Mucosa of descending colon (tissue), 3 donors: ENCODE data around the gene DCLK1. TPM values are rescaled to one million over a fixed set of nuclear protein-coding genes. Genes with fewer than 3 reads are reported as not detected.

ENCODE experiments used
- ATAC-seq: fragments of 200-7000 bp; cut with Tn5 transposase; one replicate; pipeline ENCODE4 v1.9.1; 2020; ENCODE audit warnings: mild to moderate bottlenecking, moderate library complexity
- DNase-seq, 3 donors: peaks; one replicate each; pipeline ENCODE4 v3.0.0-alpha.2; 2020
- H3K36me3 ChIP-seq: fragments of 200-600 bp; one replicate; pipeline ENCODE4 v1.8.0; 2021; ENCODE audit warnings: low read depth, mild to moderate bottlenecking
- H3K4me1 ChIP-seq: fragments of 200-600 bp; one replicate; pipeline ENCODE4 v1.8.0; 2021; ENCODE audit warnings: low read depth, mild to moderate bottlenecking
- H3K4me3 ChIP-seq: fragments of 200-600 bp; one replicate; pipeline ENCODE4 v1.8.0; 2021; ENCODE audit warnings: mild to moderate bottlenecking
- H3K9me3 ChIP-seq: fragments of 200-600 bp; one replicate; pipeline ENCODE4 v1.8.0; 2021; ENCODE audit warnings: mild to moderate bottlenecking
- intact Hi-C, 2 donors: fragments of 100-400 bp; cut with DNase I in 1 of 2; cut with micrococcal nuclease in 1 of 2; formaldehyde crosslinking; loops; one replicate each; pipeline versions ENCODE4 v1.11.0 to v1.11.1; 2022; cut with DNase I, micrococcal nuclease
- total RNA-seq, 3 donors: library from RNA; stranded (reverse); fragmentation: NEBNext Ultra II Directional in 2 of 3; extraction: Animal tissue kit (Norgen Biotek cat#: 25700) in 2 of 3; gene quantifications; one replicate each; pipeline versions ENCODE4 v1.2.1 to v1.2.4, GENCODE V29; 2021 to 2023
- TF ChIP-seq, protein P1 (sequence below): fragments of 200-600 bp; IDR thresholded peaks from one replicate; pipeline ENCODE4 v1.8.0; 2022; ENCODE audit warnings: antibody characterized with exemption, mild to moderate bottlenecking
- donor health status: DM: no; HTN: no; CAD: no; lungs with moderate emphysema.
- donor health status: DM: no; HTN: no; CAD: no.
- donor health status: DM: no; HTN: yes; CAD: no.

DCLK1 gene
- total RNA-seq, 3 donors from 2014 or later, result 2.6 to 17.9 (median 12.7) TPM

DNA sequence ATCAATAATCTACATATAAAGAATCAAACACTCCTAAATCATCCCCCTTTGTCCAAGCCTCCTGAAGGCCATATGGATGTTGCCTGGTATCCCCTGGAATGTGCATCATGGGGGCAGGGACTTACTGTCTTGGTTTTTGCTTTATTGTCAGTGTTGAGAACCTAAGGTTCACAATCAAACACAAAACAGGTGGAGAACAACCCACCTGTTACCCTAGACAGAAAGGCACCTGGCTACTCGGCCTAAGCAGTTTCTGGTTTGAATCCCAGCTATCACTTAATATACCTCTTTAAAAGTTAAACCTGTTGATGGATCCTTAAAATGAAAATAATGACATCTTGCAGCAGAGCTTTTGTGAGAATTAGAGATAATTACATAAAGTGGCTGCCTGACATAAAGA lies 68.9 kb downstream of the DCLK1 start:
- no peaks in the 10 kb centered on the region for H3K36me3 ChIP-seq
- no peak overlapping the region for H3K4me3 ChIP-seq
- no peaks in the 10 kb centered on the region for H3K9me3 ChIP-seq
- no peak for ATAC-seq
- no peaks in the 10 kb centered on the region for H3K4me1 ChIP-seq
- no peak for DNase-seq
- TF ChIP-seq, protein P1, sequence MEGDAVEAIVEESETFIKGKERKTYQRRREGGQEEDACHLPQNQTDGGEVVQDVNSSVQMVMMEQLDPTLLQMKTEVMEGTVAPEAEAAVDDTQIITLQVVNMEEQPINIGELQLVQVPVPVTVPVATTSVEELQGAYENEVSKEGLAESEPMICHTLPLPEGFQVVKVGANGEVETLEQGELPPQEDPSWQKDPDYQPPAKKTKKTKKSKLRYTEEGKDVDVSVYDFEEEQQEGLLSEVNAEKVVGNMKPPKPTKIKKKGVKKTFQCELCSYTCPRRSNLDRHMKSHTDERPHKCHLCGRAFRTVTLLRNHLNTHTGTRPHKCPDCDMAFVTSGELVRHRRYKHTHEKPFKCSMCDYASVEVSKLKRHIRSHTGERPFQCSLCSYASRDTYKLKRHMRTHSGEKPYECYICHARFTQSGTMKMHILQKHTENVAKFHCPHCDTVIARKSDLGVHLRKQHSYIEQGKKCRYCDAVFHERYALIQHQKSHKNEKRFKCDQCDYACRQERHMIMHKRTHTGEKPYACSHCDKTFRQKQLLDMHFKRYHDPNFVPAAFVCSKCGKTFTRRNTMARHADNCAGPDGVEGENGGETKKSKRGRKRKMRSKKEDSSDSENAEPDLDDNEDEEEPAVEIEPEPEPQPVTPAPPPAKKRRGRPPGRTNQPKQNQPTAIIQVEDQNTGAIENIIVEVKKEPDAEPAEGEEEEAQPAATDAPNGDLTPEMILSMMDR, result no peak
- intact Hi-C loops, result no loop called here

DNA sequence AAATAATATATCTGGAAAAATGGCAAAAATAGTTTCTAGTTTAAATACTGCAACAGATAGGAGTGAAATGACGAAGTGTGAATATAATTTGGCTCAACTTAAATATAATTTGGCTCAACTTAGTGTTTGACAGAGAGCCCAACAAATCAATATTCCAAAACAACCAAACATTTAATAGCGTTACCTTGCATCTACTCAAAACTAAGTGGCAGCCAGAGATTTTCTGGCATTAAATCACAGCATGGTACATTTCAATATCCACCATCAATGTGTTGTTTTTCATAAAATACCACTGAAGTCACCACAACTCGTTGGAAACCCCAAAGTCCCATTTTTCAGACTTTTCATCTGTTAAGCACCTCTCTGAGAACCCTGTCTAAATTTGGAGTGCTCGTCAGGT lies 69.6 kb downstream of the DCLK1 start:
- no peak overlapping the region for H3K4me3 ChIP-seq
- H3K36me3 ChIP-seq, result no peaks in the 10 kb centered on the region
- ATAC-seq, result no peak
- intact Hi-C loops, result no loop called here
- no peaks in the 10 kb centered on the region for H3K9me3 ChIP-seq
- H3K4me1 ChIP-seq, result no peaks in the 10 kb centered on the region
- no peak for DNase-seq
- TF ChIP-seq, protein P1, result no peak

DNA sequence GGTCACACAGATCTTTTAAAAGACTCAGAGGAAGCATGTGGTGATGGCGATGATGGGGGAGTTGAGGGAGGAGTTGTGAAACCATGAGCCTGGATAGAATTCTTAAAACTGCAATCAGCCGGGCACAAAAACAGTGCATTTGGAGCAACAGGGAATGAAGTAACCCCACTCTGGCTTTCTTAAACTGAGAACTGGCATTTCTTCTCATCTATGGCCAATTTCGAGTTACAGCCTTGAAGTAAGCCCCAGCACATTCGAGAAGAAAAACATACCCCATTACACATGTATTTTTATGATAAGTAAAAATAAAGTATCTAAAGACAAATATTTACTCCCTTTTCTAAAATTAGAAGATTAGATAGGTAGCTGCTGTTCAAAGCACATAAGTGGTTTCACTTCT lies 70.1 kb downstream of the DCLK1 start:
- Histone ChIP-seq H3K36me3 (no peaks in the 10 kb centered on the region), H3K4me1 (no peaks in the 10 kb centered on the region), H3K9me3 (no peaks in the 10 kb centered on the region), H3K4me3 (no peak overlapping the region)
- ATAC-seq (no peak), DNase-seq (no peak)
- TF ChIP-seq, protein P1, result no peak
- intact Hi-C loops, result no loop called here

DNA sequence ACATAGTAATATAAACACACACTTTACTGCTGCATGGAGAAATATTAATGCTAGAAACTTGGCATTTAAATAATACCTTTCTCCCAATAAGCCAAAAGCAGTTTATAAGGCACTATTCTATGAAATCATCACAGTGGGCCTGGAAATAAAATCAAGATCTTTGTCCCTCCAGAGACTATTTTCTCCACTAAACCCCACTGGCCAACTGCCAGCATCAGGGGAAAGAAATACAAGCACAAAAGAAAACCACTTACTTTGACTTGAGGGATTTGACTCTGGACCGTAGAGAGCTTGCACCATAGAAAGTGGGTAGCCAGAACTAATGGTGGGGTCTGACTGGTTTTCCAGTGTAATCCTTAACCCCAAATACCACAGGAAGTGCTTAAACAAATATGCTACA lies 71.9 kb downstream of the DCLK1 start:
- ATAC-seq (no peak), DNase-seq (no peak)
- intact Hi-C loops, result no loop called here
- TF ChIP-seq, protein P1, result no peak
- Histone ChIP-seq H3K36me3 (no peaks in the 10 kb centered on the region), H3K4me3 (no peak overlapping the region), H3K9me3 (no peaks in the 10 kb centered on the region), H3K4me1 (no peaks in the 10 kb centered on the region)

DNA sequence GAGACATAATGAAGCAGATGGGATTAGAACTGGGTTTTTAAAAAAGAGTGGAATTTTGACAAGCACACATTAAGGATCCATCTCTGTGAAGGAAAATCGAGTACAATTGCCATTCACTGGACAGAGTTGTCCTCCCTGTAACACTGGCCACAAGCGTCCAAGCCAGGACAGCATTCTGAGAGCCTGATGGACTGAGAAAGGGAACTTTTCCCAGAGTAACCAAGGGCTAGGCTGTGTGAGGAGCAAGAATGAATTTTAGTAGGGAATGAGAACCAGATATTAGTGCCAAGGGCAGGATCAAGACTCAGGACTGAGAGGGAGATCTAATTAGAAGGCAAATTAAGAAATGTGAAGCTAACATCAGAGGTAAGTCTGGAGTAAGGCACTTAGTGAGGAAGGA lies 73.1 kb downstream of the DCLK1 start:
- H3K4me1 ChIP-seq, result no peaks in the 10 kb centered on the region
- TF ChIP-seq, protein P1, result no peak
- intact Hi-C loops, result no loop called here
- H3K4me3 ChIP-seq, result no peak overlapping the region
- no peaks in the 10 kb centered on the region for H3K36me3 ChIP-seq
- H3K9me3 ChIP-seq, result no peaks in the 10 kb centered on the region
- no peak for ATAC-seq
- DNase-seq, result no peak

DNA sequence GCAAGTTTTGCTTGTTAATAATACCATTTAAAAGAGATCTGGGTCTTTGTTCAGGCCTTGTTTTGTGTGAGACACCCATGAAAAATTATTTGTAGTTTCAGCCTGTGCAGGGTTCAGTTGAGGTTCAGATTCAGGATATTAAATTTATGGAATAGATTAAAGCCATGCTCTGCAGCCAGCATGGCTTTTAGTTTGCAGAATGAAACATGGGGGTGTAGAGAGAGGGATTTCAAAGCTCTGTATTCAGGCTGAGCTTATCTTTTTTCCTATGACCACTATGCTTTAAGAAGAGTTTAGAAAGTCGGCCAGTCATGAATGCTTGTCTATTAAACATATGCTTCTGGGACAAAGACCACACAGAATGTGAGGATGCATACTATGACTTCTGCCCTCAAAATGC lies 73.6 kb downstream of the DCLK1 start:
- intact Hi-C loops, result no loop called here
- no peak for DNase-seq
- H3K4me3 ChIP-seq, result no peak overlapping the region

More for the DNA sequence above, 73.6 kb downstream of the DCLK1 start:
- TF ChIP-seq, protein P1, result no peak
- no peaks in the 10 kb centered on the region for H3K9me3 ChIP-seq
- no peaks in the 10 kb centered on the region for H3K36me3 ChIP-seq
- no peak for ATAC-seq
- H3K4me1 ChIP-seq, result no peaks in the 10 kb centered on the region
